DND-41 (cell line): ENCODE results near the gene FAM24B.
"Not testable (repeated sequence)": the region's sequence is repeated elsewhere in the genome, so short reads cannot be mapped to it uniquely, and the experiment has no call there.

Experiments used
- ATAC-seq: fragments of 200-7000 bp; cut with Tn5 transposase; 3 replicates; pipeline ENCODE4 v1.9.1; 2021; ENCODE audit warnings: low read depth; ENCODE audit not compliant: insufficient read depth
- DNase-seq: peaks from one replicate; pipeline ENCODE4 v3.0.0-alpha.2; 2020
- H2AFZ ChIP-seq: 2 replicates; pipeline ENCODE4 v1.6.0; 2012; ENCODE audit warnings: low read depth, low read length
- H3K27ac ChIP-seq: 2 replicates; pipeline ENCODE4 v1.5.1; 2012; ENCODE audit warnings: low read length, inconsistent platforms
- H3K27me3 ChIP-seq: fragments of 200-600 bp; sonication (generic); 2 replicates; pipeline ENCODE4 v1.6.0; 2012; ENCODE audit warnings: low read length, mild to moderate bottlenecking, inconsistent platforms; ENCODE audit not compliant: insufficient read depth, poor library complexity
- H3K36me3 ChIP-seq: 2 replicates; pipeline ENCODE4 v1.5.1; 2012; ENCODE audit warnings: low read length, inconsistent platforms; ENCODE audit not compliant: insufficient read depth
- H3K4me1 ChIP-seq: 2 replicates; pipeline ENCODE4 v1.5.1; 2012; ENCODE audit warnings: mild to moderate bottlenecking, low read length; ENCODE audit not compliant: insufficient read depth
- H3K4me2 ChIP-seq: 2 replicates; pipeline ENCODE4 v1.6.0; 2012; ENCODE audit warnings: mild to moderate bottlenecking, moderate library complexity, low read length, inconsistent platforms; ENCODE audit not compliant: insufficient read depth
- H3K4me3 ChIP-seq, 2 experiments: fragments of 200-600 bp in 1 of 2; shearing (Covaris generic) in 1 of 2; 2 replicates each; pipeline ENCODE4 v1.5.1; 2012 to 2016; ENCODE audit warnings: inconsistent platforms in 2 of 2, low read length in 2 of 2, mild to moderate bottlenecking in 2 of 2, low read depth in 1 of 2, moderate library complexity in 1 of 2
- H3K79me2 ChIP-seq: 2 replicates; pipeline ENCODE4 v1.6.0; 2012; ENCODE audit warnings: low read length, inconsistent platforms; ENCODE audit not compliant: insufficient read depth
- H3K9ac ChIP-seq: 2 replicates; pipeline ENCODE4 v1.6.0; 2012; ENCODE audit warnings: low read depth, mild to moderate bottlenecking, inconsistent platforms, low read length, moderate library complexity
- H3K9me3 ChIP-seq: 2 replicates; pipeline ENCODE4 v1.5.1; 2012; ENCODE audit warnings: low read length, moderate library complexity, mild to moderate bottlenecking, inconsistent platforms; ENCODE audit not compliant: insufficient read depth, severe bottlenecking
- H4K20me1 ChIP-seq: 2 replicates; pipeline ENCODE4 v1.6.0; 2012; ENCODE audit warnings: low read length; ENCODE audit not compliant: insufficient read depth
- CTCF ChIP-seq: IDR thresholded peaks from 2 replicates; pipeline ENCODE4 v1.5.1; 2012; ENCODE audit warnings: borderline replicate concordance, low read length, moderate library complexity, mild to moderate bottlenecking; ENCODE audit not compliant: poor library complexity, severe bottlenecking; ENCODE audit errors: extremely low read depth
- EZH2 ChIP-seq: IDR thresholded peaks from 3 replicates; pipeline ENCODE4 v1.6.1; 2012; ENCODE audit warnings: borderline replicate concordance, low read depth, mild to moderate bottlenecking, moderate library complexity, low read length, inconsistent platforms; ENCODE audit not compliant: severe bottlenecking

The FAM24B gene

GRCh38 chr10:122876467-122876855 is 2.9 kb downstream of the FAM24B start:
- Histone ChIP-seq H3K4me2 (no peak overlapping the region), H3K4me3 (no peak overlapping the region), H3K4me1 (peaks cover 30% of the 10 kb centered on the region), H3K27ac (no peak overlapping the region), H4K20me1 (peaks cover 12% of the 10 kb centered on the region; the same call in 1 of the 2 replicates), H3K79me2 (peaks cover 64% of the 10 kb centered on the region), H3K36me3 (no peaks in the 10 kb centered on the region; the same call in 1 of the 2 replicates), H2AFZ (no peak overlapping the region), H3K9me3 (no peaks in the 10 kb centered on the region), H3K27me3 (no peaks in the 10 kb centered on the region), H3K9ac (no peak overlapping the region)
- TF ChIP-seq CTCF = no peak
- no peak for TF ChIP-seq EZH2
- ATAC-seq (no peak), DNase-seq (no peak)

GRCh38 chr10:122875843-122876466 is 3.4 kb downstream of the FAM24B start:
- H3K4me1 ChIP-seq = peaks cover 28% of the 10 kb centered on the region
- H3K4me3 ChIP-seq = no peak overlapping the region
- H3K79me2 ChIP-seq = peaks cover 64% of the 10 kb centered on the region
- H3K27ac ChIP-seq = no peak overlapping the region
- ATAC-seq (no peak), DNase-seq (no peak)
- no peak overlapping the region for H2AFZ ChIP-seq
- no peak overlapping the region for H3K4me2 ChIP-seq
- TF ChIP-seq CTCF = no peak
- TF ChIP-seq EZH2 = no peak
- H3K9me3 ChIP-seq = no peaks in the 10 kb centered on the region
- no peaks in the 10 kb centered on the region; the same call in 1 of the 2 replicates for H3K36me3 ChIP-seq
- peaks cover 12% of the 10 kb centered on the region; the same call in 1 of the 2 replicates for H4K20me1 ChIP-seq
- no peak overlapping the region for H3K9ac ChIP-seq
- no peaks in the 10 kb centered on the region for H3K27me3 ChIP-seq

- not testable (repeated sequence) for DNase-seq, ATAC-seq, H2AFZ ChIP-seq, H3K27ac ChIP-seq, H4K20me1 ChIP-seq, H3K4me2 ChIP-seq, H3K9ac ChIP-seq, H3K36me3 ChIP-seq, H3K4me1 ChIP-seq, H3K4me3 ChIP-seq, H3K27me3 ChIP-seq, H3K9me3 ChIP-seq
- peaks cover 48% of the 10 kb centered on the region for H3K79me2 ChIP-seq
These were observed 7.4 kb downstream of the FAM24B start for GRCh38 chr10:122871947-122872346.

GRCh38 chr10:122868768-122869167 is 10.6 kb downstream of the FAM24B start:
- H3K9me3 ChIP-seq, H3K4me1 ChIP-seq, H3K4me2 ChIP-seq, H3K36me3 ChIP-seq, H2AFZ ChIP-seq, H3K9ac ChIP-seq, ATAC-seq, H4K20me1 ChIP-seq, H3K27me3 ChIP-seq, DNase-seq, H3K27ac ChIP-seq, H3K4me3 ChIP-seq: not testable (repeated sequence)
- peaks cover 46% of the 10 kb centered on the region for H3K79me2 ChIP-seq

- Histone ChIP-seq H4K20me1 (peaks cover 11% of the 10 kb centered on the region; the same call in 1 of the 2 replicates), H3K79me2 (peaks cover 55% of the 10 kb centered on the region)
- H3K9me3 ChIP-seq, H3K4me3 ChIP-seq, DNase-seq, H3K4me1 ChIP-seq, H3K27ac ChIP-seq, H3K27me3 ChIP-seq, H3K9ac ChIP-seq, H3K4me2 ChIP-seq, ATAC-seq, H3K36me3 ChIP-seq, H2AFZ ChIP-seq: not testable (repeated sequence)
These were observed 12.5 kb downstream of the FAM24B start for GRCh38 chr10:122866757-122867482.
